Keratinocyte (primary cell): Measurements from ENCODE around the gene CCDC102A. TPM values are rescaled to one million over a fixed set of nuclear protein-coding genes. Genes with fewer than 3 reads are reported as not detected.

Source experiments
- DNase-seq: peaks from one replicate; pipeline ENCODE4 v3.0.0-alpha.2; 2011; ENCODE audit warnings: low read depth, missing footprints, low spot score
- FAIRE-seq: peaks from 2 replicates; lab custom pipeline; 2011; peaks lifted over from hg19 to GRCh38; lab: Jason Lieb, UNC
- H2AFZ ChIP-seq: 2 replicates; pipeline ENCODE4 v1.6.0; 2012; ENCODE audit warnings: low read length, control low read depth, inconsistent platforms; ENCODE audit not compliant: control insufficient read depth
- H3K27ac ChIP-seq: 2 replicates; pipeline ENCODE4 v1.5.1; 2011; ENCODE audit warnings: low read length; ENCODE audit not compliant: control insufficient read depth, insufficient read depth
- H3K27me3 ChIP-seq: 3 replicates; pipeline ENCODE4 v1.6.0; 2011; ENCODE audit warnings: low read length; ENCODE audit not compliant: control insufficient read depth, insufficient read depth; ENCODE audit errors: extremely low read depth
- H3K36me3 ChIP-seq, 2 experiments: 2 replicates in 1 of 2; 3 replicates in 1 of 2; pipeline ENCODE4 v1.5.1; 2011; ENCODE audit warnings: low read length in 2 of 2, mild to moderate bottlenecking in 1 of 2; ENCODE audit not compliant: control insufficient read depth in 2 of 2, insufficient read depth in 2 of 2; ENCODE audit errors: extremely low read depth in 1 of 2
- H3K4me1 ChIP-seq: 3 replicates; pipeline ENCODE4 v1.5.1; 2011; ENCODE audit warnings: low read length; ENCODE audit not compliant: control insufficient read depth, insufficient read depth; ENCODE audit errors: extremely low read depth
- H3K4me2 ChIP-seq: 3 replicates; pipeline ENCODE4 v1.6.0; 2011; ENCODE audit warnings: low read depth, low read length; ENCODE audit not compliant: control insufficient read depth, insufficient read depth; ENCODE audit errors: extremely low read depth
- H3K4me3 ChIP-seq, 3 experiments: fragments of 200-600 bp in 1 of 3; sonication (generic) in 1 of 3; 2 replicates in 2 of 3; 3 replicates in 1 of 3; pipeline ENCODE4 v1.5.1; 2011 to 2016; ENCODE audit warnings: low read length in 3 of 3, mild to moderate bottlenecking in 3 of 3, control low read depth in 2 of 3, inconsistent platforms in 1 of 3, low read depth in 1 of 3, mixed read lengths in 1 of 3, mixed run types in 1 of 3, moderate library complexity in 1 of 3; ENCODE audit not compliant: control insufficient read depth in 2 of 3, insufficient read depth in 2 of 3; ENCODE audit errors: extremely low read depth in 1 of 3
- H3K79me2 ChIP-seq: 2 replicates; pipeline ENCODE4 v1.6.0; 2012; ENCODE audit warnings: low read length; ENCODE audit not compliant: control insufficient read depth, insufficient read depth
- H3K9ac ChIP-seq: 3 replicates; pipeline ENCODE4 v1.6.0; 2011; ENCODE audit warnings: low read length; ENCODE audit not compliant: control insufficient read depth, insufficient read depth; ENCODE audit errors: extremely low read depth
- H3K9me1 ChIP-seq: 3 replicates; pipeline ENCODE4 v1.6.0; 2011; ENCODE audit warnings: low read length; ENCODE audit not compliant: control insufficient read depth, insufficient read depth; ENCODE audit errors: extremely low read depth
- H3K9me3 ChIP-seq: 2 replicates; pipeline ENCODE4 v1.5.1; 2012; ENCODE audit warnings: low read depth, low read length; ENCODE audit not compliant: control insufficient read depth
- H4K20me1 ChIP-seq: 3 replicates; pipeline ENCODE4 v1.6.0; 2011; ENCODE audit warnings: low read length; ENCODE audit not compliant: control insufficient read depth, insufficient read depth; ENCODE audit errors: extremely low read depth
- EZH2 ChIP-seq: IDR thresholded peaks from one replicate; pipeline ENCODE4 v1.6.1; 2012; ENCODE audit warnings: inconsistent platforms, mild to moderate bottlenecking, low read length, moderate library complexity
- dilution Hi-C: fragments of 300-500 bp; cut with MboI; formaldehyde crosslinking; loops from one replicate; pipeline ENCODE4 v1.7.0; 2020; ENCODE audit warnings: low sequenced_read_pairs; ENCODE audit not compliant: extremely low pct_ligation_motif_present
- polyA plus RNA-seq, 5 experiments: library from polyadenylated mRNA; depleted of rRNA in 3 of 5; stranded (reverse) in 3 of 5; stranded (forward) in 1 of 5; unstranded in 1 of 5; fragments of >200 nt; gene quantifications; 1 replicate in 1 of 5; 2 replicates in 3 of 5; 3 replicates in 1 of 5; pipeline versions ENCODE4 v1.2.1 to v1.2.3, GENCODE V29; 2011 to 2012; ENCODE audit warnings: missing spikeins in 2 of 5, low read depth in 1 of 5, low replicate concordance in 1 of 5
- TF ChIP-seq, protein P1 (sequence below), 3 experiments: IDR thresholded peaks in 1 of 3; conservative IDR thresholded peaks in 1 of 3; optimal IDR thresholded peaks in 1 of 3; 2 replicates in 2 of 3; 3 replicates in 1 of 3; pipeline versions ENCODE3 to v1.5.1; 2011; ENCODE audit warnings: low read length in 3 of 3, mild to moderate bottlenecking in 3 of 3, moderate library complexity in 2 of 3, control low read depth in 1 of 3, inconsistent platforms in 1 of 3; ENCODE audit not compliant: insufficient read depth in 2 of 3; ENCODE audit errors: extremely low read depth in 1 of 3

The CCDC102A gene
- polyA plus RNA-seq, 1 donor (not counting 4 experiments of a cell fraction or from before 2014, with no cell fraction given), result 2.2 TPM

DNA sequence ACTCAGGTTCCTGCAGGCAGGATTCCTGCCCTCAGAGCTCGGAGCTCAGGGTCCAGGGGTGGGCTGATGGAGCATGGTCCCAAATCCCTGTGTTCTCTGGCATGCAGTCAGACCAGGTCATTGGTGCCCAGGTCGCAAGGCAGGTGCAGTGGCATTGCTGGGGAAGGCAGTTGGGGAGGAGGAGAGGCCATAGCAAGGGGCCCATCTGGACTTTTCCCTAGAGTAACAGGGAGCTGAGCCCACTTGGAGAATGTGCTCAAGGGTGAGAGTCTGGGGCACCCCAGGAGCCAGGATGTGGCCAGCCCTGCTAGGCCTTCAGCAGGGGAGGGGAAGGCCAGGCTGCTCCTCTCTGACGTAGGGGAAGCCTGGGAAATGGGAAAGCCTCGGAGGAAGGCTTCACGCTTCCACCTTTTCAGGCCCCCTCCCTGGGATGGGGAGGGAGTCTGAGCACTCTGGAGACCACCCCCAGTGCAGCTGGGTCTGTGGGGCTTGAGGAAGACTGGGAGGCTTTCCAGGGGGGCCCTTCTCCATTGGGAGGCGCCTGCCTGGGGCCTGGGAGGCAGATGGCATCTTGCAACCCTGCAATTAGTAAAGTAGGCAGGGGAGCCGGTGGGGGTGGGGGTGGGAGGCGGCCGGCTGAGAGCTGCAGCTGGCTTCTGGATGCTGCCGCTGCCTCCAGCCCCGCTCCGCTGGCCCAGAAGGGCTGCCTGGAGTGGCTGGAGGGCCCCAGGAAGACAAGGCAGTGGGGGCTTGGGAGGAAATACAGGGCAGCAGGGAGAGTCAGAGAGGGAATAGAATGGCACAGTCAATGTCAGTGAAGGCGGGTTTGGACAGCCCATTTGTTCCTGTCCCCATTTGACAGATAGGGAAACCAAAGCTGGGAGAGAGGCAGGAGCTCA is 29.0 kb downstream of the CCDC102A start:
- FAIRE-seq, result no peak
- dilution Hi-C loops, result no loop called here
- Histone ChIP-seq H2AFZ (no peak overlapping the region), H3K9ac (no peak overlapping the region), H3K9me1 (no peaks in the 10 kb centered on the region), H3K4me2 (no peak overlapping the region), H4K20me1 (no peaks in the 10 kb centered on the region), H3K4me1 (no peaks in the 10 kb centered on the region), H3K79me2 (no peaks in the 10 kb centered on the region), H3K9me3 (no peaks in the 10 kb centered on the region), H3K36me3 (no peaks in the 10 kb centered on the region), H3K4me3 (no peak overlapping the region), H3K27me3 (peaks cover 17% of the 10 kb centered on the region), H3K27ac (no peak overlapping the region)
- DNase-seq, result no peak
- TF ChIP-seq EZH2, result no peak
- TF ChIP-seq, protein P1, sequence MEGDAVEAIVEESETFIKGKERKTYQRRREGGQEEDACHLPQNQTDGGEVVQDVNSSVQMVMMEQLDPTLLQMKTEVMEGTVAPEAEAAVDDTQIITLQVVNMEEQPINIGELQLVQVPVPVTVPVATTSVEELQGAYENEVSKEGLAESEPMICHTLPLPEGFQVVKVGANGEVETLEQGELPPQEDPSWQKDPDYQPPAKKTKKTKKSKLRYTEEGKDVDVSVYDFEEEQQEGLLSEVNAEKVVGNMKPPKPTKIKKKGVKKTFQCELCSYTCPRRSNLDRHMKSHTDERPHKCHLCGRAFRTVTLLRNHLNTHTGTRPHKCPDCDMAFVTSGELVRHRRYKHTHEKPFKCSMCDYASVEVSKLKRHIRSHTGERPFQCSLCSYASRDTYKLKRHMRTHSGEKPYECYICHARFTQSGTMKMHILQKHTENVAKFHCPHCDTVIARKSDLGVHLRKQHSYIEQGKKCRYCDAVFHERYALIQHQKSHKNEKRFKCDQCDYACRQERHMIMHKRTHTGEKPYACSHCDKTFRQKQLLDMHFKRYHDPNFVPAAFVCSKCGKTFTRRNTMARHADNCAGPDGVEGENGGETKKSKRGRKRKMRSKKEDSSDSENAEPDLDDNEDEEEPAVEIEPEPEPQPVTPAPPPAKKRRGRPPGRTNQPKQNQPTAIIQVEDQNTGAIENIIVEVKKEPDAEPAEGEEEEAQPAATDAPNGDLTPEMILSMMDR (optimal IDR thresholded peaks at IDR 0.05 in 1 of 3, IDR thresholded peaks at IDR 0.05 in 1 of 3, conservative IDR thresholded peaks at IDR 0.05 in 1 of 3; ENCODE audit: extremely low read depth in 1 of 3, insufficient read depth in 2 of 3, low read length in 3 of 3), result no peak

DNA sequence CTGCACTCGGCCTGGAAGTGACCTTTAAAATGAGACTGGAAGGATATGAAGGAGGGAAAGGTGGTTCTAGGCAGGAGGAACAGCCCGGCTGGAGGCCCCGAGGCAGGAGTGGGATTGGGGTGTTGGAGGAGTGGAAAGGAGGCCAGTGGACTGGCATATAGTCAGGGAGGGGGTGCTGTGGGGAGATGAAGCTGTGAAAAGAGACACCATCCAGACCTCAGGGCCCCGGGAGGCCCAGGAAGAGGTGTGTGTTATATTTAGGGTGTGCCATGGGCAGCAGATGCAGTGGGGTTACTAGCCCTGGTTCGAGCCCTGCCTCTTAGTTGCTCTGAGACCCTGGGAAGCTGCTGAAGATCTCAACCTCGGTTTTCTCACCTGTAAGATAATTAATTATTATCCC is 31.2 kb downstream of the CCDC102A start:
- H3K4me2 ChIP-seq, result no peak overlapping the region
- H3K36me3 ChIP-seq, result no peaks in the 10 kb centered on the region
- FAIRE-seq (no peak), DNase-seq (no peak)
- dilution Hi-C loops, result no loop called here
- H3K27me3 ChIP-seq, result peaks cover 17% of the 10 kb centered on the region
- H3K9ac ChIP-seq, result no peak overlapping the region
- no peak for TF ChIP-seq EZH2
- TF ChIP-seq, protein P1 (optimal IDR thresholded peaks at IDR 0.05 in 1 of 3, IDR thresholded peaks at IDR 0.05 in 1 of 3, conservative IDR thresholded peaks at IDR 0.05 in 1 of 3; ENCODE audit: extremely low read depth in 1 of 3, insufficient read depth in 2 of 3, low read length in 3 of 3), result no peak
- no peaks in the 10 kb centered on the region for H4K20me1 ChIP-seq
- no peak overlapping the region for H3K27ac ChIP-seq
- no peaks in the 10 kb centered on the region for H3K4me1 ChIP-seq
- no peak overlapping the region for H2AFZ ChIP-seq
- no peaks in the 10 kb centered on the region for H3K9me3 ChIP-seq
- H3K4me3 ChIP-seq, result no peak overlapping the region
- no peaks in the 10 kb centered on the region for H3K79me2 ChIP-seq
- H3K9me1 ChIP-seq, result no peaks in the 10 kb centered on the region
